Fibroblast of villous mesenchyme (primary cell): ENCODE data around the gene WIZ. TPM values are rescaled to one million over a fixed set of nuclear protein-coding genes. Genes with fewer than 3 reads are reported as not detected.
"Not testable (repeated sequence)": the region's sequence is repeated elsewhere in the genome, so short reads cannot be mapped to it uniquely, and the experiment has no call there.

ENCODE experiments used
- DNase-seq: peaks from one replicate; pipeline ENCODE4 v3.0.0-alpha.2; 2010; ENCODE audit warnings: low read depth
- H3K4me3 ChIP-seq: 2 replicates; pipeline ENCODE4 v1.5.1; 2011; ENCODE audit warnings: low read depth, mild to moderate bottlenecking, low read length
- CTCF ChIP-seq: IDR thresholded peaks from 2 replicates; pipeline ENCODE4 v1.5.1; 2012; ENCODE audit warnings: low read depth, mild to moderate bottlenecking, low read length; ENCODE audit not compliant: insufficient read depth
- total RNA-seq: library from RNA; depleted of rRNA; stranded (reverse); fragments of >200 nt; gene quantifications from 2 replicates; pipeline ENCODE4 v1.2.3, GENCODE V29; 2012

WIZ gene
- 7.3 and 7.4 TPM in 2 replicates for total RNA-seq

GRCh38 chr19:15449620-15450527 lies at the start of gene WIZ:
TSS of gene WIZ (minus strand) at chr19:15449956. CDS start at chr19:15448307, 1,649 bp downstream.
- H3K4me3 ChIP-seq = peak within 1 kb of the TSS; percentile 74
- peak; percentile 77 for DNase-seq
- no peak for TF ChIP-seq CTCF

- DNase-seq = no peak
- TF ChIP-seq CTCF = no peak
- no peak overlapping the region for H3K4me3 ChIP-seq
Measured at GRCh38 chr19:15498910-15499309, 49.2 kb upstream of the WIZ start.

GRCh38 chr19:15498156-15498858 lies 48.6 kb upstream of the WIZ start:
- no peak overlapping the region for H3K4me3 ChIP-seq
- TF ChIP-seq CTCF = no peak
- no peak for DNase-seq

- no peak for DNase-seq
- no peak for TF ChIP-seq CTCF
- H3K4me3 ChIP-seq = no peak overlapping the region
Measured at GRCh38 chr19:15495151-15495550, 45.4 kb upstream of the WIZ start.

- TF ChIP-seq CTCF = no peak
- no peak for DNase-seq
- no peak overlapping the region for H3K4me3 ChIP-seq
Measured at GRCh38 chr19:15488489-15489226, 38.9 kb upstream of the WIZ start.

GRCh38 chr19:15487038-15487437 lies 37.3 kb upstream of the WIZ start:
- TF ChIP-seq CTCF = no peak
- H3K4me3 ChIP-seq = no peak overlapping the region
- DNase-seq = no peak

GRCh38 chr19:15485768-15486167 lies 36.0 kb upstream of the WIZ start:
- DNase-seq, H3K4me3 ChIP-seq: not testable (repeated sequence)

- not testable (repeated sequence) for DNase-seq, H3K4me3 ChIP-seq
Measured at GRCh38 chr19:15480996-15481395, 31.2 kb upstream of the WIZ start.
